Stimulated activated CD8-positive, alpha-beta memory T cell treated with anti-CD3 and anti-CD28 coated beads, Interleukin-4, amount 100 ng/mL, for 24 hours (primary cell): Measurements from ENCODE around the gene STK39.
"Not testable (repeated sequence)": the region's sequence is repeated elsewhere in the genome, so short reads cannot be mapped to it uniquely, and the experiment has no call there.

Source experiments
- DNase-seq: peaks from one replicate; pipeline ENCODE4 v3.0.0-alpha.2; 2020; ENCODE audit warnings: low read depth

STK39 gene

DNA sequence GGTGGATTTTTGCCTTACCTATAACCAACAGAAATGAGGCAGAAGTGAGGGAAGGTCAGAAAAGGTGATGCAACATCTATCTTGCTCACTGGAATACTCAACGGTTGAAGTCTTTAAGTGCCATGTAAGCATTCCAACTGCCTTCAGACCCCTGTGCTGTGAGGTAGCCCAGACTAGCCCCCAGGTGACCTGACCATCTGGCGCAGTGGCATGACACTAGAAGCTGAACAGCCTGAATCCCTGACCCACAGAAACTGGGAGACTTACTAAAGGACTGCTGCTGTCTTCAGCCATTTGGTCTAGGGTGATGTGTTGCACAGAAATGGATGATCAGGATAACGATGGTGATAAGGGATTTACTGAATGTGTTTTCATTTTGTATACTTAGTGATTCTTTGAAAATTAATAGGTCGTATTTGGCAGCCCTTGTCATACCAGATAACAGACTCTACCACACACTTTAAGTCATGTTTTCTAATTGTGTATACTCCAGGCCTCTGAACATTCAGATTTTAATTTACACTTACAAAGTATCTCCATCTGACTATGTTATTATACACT, 161.5 kb downstream of the STK39 start:
- DNase-seq: no peak

DNA sequence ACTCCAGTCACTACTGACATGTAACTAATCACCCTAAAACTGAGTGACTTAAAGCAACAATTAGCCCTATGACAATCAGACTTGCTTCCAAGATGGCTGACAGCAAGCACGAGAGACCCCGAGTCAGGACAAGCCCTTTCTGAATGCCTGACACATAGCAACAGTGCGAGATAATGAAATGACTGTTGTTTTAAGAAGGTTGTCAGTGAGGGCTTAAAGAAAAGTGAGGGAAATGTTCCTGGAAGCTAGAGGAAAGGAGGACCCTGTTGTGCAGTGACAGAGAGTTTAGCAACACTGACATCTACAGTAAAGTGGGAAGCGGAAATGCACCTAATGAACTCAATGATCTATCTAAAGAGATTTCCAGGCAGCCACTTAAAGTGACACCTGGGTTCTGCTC, 163.1 kb downstream of the STK39 start:
- no peak for DNase-seq

- DNase-seq: not testable (repeated sequence)
Measured at GRCh38 chr2:168081452-168081851, 165.9 kb downstream of the STK39 start.

DNA sequence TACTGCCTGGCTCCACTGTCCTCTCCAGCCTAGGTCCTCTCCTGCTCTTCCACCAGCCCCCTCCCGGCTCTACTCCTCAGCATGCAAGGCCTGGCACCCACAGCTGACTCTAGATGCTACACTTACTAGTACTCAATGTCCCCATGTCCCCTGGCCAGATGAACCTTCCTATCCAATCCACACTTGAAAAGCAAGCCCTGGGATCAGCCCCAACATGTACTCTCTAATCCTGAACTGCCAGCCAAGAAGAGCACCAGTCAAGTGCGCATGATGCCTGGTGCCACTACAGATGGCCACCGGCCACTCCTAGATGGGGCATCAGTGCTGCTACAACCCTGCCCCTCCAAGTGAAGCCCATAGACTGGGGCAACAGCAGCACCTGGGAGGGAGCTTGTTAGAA, 168.2 kb downstream of the STK39 start:
- DNase-seq: no peak

- no peak for DNase-seq
Measured at GRCh38 chr2:168076731-168077130, 170.7 kb downstream of the STK39 start.

DNA sequence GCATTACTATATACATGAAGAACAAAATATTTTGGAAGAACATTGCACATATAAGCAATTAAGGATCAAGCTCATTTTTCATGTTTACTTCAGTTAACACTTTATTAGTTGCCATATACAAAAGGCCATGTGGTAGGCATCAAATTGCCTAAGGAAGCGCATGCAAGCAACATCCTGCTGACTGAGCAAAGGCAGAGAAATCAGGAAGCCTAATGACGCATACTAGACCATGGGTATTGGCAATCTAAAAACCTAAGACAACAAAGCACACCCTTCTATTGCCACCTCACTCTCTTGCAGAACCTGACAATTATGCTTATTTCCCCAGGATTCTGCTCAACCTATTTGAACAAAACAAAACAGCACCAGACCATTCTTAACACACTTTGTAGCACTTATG, 171.9 kb downstream of the STK39 start:
- DNase-seq: no peak

DNA sequence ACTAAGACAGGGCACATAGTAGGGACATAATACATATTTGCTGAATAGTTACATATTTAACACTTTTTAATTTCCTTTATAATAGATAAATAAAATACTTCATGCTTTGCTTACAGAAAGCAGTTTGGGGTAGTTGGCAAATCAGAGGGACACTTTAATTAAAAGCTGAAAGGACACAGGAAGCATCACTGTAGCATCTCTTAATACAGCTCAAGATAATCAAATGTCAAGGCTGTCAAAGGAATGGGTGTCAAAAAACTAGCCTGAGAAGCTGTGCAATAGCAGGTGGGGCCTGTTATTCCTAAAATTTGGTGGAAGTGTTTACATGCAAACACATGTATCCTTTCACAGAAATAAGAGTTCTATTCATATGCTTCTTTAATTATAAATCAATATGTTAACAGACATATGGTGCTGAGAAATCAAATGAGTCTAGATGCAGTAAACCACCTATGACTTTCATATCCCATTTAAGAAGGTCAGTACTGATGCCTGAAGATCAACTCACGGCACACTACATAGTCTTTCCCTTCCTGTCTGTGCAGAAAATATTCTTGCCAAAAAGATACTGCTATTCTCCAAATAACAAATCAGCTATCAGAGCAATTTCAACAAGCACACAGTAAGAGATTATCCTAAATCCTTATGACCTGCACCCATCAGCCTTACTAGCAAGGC, 174.6 kb downstream of the STK39 start:
- no peak for DNase-seq

GRCh38 chr2:168064011-168064998, 183.1 kb downstream of the STK39 start:
- DNase-seq: no peak

- no peak for DNase-seq
Measured at GRCh38 chr2:168062936-168063335, 184.5 kb downstream of the STK39 start.

DNA sequence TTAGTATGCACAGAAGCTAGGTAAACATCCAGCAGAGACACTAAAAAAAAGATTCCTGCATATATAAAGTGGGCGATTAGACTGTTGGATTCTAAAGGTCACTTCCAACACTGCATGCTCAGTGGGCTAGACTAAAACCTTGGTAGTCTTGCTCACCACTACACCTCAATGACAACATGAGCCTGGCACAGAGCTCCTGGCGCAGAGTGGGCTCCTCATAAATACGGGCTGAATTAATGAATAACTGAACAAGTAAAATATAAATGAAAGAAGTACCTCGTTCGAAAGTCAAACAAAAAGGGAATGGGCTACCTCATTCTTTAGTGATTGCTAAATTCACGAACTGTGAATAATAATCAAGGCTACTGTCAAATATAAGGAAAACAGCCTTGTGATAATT, 185.3 kb downstream of the STK39 start:
- DNase-seq: no peak

- DNase-seq: no peak
Measured at GRCh38 chr2:168060986-168061750, 186.2 kb downstream of the STK39 start.

GRCh38 chr2:168059758-168060157, 187.6 kb downstream of the STK39 start:
- DNase-seq: no peak

DNA sequence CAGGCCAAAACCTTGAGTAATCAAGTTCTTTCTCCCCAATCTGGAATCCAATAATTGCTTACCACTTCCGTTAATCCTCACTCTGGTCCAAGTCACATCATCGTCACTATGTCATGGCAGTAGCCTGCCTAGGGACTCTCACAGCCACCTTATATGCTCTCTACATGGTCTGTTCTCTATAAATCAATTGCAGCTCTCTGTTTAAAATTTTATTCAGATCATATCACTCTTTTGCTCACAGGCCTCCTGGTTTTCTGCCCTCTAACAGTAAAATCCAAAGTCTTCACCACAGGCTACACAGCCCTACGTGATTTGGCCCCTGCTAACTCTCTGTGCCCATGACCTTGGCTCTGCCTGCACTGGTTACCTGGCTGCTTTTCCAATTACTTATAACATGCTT, 188.7 kb downstream of the STK39 start:
- no peak for DNase-seq

DNA sequence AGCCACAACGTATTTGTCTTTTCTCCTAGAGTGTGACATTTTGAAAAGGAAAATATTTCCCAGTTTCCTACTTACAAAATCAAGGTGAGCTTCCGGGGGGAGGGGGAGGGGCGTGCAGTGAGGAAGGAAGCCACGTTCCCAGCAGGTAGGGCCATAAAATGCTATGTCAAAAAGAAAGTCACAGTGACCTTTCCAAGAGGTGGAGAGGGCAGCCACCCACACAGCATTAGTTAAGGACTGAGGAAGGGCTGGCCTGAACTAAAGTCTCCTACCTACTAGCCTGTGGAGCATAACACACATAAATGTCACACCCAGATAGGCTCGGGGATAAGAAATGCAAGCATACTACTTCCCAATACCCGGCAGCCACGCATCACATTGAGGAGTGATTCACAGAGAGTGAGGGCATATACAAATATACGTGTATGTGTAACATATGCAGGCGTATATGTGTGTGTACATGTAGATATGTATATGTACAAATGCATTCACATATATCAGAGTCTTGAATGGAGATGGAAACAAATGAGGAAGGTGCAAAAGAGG, 191.1 kb downstream of the STK39 start:
- DNase-seq: no peak

DNA sequence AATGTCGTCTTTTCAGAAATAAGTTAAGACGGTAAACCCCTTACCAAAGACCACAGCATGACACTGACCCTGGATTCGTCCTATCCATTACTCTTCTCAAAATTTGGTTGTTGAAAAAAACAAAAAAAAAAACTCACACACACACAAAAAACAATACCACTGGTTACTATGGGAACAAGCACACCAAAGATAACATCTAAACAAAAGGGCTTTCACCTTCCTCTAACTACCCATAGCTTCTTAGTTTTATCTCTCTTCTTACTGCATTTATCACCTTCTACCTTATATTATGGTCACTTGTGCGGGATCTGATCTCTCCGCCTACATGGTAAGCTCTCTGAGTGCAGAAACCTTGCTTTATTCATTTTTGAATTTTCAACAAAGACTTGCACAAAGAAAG, 192.7 kb downstream of the STK39 start:
- DNase-seq: no peak

DNA sequence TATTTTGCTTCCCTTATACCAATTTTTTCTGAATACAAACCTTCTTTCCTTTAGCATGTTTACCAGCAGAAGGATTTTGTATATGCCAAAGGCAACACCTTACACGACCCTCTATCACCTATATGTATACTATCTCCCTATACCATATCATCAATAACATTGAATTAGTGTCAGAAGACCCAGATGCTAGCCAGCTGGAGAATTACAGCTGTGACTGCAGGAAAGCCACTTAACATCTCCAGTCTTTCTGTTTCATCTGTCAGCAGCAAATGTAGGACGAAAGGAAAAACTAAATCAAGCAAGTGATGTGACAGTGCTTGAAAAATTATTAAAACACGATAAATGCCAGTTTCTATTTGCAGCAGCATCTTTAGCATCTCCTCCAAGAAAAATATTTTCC, 193.7 kb downstream of the STK39 start:
- no peak for DNase-seq

GRCh38 chr2:168052773-168053172, 194.6 kb downstream of the STK39 start:
- DNase-seq: no peak

DNA sequence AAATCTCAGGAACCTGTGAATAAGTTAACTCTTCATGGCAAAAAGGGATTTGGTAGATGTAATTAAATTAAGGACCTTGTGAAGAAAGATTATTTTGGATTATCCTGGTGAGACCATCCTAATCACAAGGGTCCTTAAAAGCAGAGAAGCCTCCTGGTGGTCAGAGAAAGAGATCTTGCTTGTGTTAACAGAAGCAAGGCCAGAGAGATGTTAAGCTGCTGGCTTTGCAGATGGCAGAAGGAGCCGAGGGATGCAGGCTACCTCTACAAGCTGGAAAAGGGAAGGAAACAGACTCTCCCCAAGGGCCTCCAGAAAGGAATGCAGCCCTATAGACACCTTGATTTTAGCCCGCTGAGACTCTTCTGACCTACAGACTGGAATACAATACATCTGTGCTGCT, 197.0 kb downstream of the STK39 start:
- DNase-seq: no peak

GRCh38 chr2:168049609-168050008, 197.8 kb downstream of the STK39 start:
- no peak for DNase-seq

DNA sequence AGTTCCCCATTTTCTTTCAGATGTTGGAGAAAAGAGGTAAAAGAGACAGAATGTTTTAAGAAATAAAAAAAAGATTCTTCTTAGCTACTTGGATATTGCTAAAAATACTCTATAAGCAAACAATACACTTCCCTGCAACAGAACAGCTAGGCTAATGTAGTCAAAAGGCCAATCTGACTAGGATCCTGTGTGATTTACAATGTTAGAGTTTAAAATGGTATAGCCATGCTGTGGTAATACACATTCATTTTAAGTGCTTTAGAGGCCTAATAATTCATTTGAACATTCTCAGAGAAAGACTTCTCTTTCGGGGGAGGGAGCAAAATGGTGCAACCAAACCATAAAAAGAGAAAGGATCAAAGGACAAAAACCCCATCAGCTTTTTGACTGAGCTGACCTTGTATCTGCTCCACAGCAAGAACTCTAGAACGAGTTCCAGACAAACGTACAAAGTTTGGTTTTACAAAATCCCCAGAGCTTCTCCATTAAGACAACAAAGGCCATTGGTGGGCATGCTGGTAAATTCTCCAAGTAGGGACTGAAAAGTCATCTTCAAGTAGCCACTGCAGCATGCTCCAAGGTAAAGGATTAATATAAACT, 200.2 kb downstream of the STK39 start:
- no peak for DNase-seq

DNA sequence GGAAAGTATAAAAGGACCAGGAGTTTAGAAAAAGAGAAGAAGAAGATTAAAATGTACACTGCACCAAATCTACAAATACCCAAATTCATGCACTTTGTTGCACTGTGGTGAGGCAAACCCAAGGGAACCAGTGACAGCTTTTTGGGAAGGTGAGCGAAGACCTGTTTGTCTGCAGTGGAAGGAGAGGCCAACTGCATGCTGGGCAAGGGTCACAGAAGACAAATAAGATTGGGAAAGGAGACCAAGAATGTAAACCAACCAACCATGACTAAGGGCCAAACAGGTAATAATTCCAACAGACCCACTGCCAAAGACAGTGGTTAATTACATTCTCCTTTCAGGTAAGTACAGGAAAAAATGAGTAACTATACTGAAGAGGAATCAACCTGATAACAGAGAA, 202.8 kb downstream of the STK39 start:
- DNase-seq: no peak

DNA sequence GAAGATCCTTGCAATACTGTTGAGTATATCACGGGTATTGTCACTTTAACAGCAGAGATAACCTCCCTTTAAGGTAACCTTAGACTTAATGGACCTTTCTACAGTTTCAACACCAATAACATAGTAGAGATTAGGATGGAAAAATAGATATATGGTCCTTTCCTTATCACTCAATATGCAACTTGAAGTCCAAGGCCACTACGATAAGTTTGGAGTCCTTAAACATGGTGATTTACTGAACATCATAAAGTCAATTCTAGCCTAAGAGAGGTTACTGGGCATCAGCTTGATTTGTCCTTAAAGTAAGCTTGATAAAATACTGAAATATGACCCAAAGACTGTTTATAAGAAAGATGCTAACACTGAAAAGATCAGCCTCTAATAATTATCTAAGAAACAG, 203.2 kb downstream of the STK39 start:
- DNase-seq: no peak
